NCI-H226 (cell line): ENCODE data around the gene PCDH9.
A peak's percentile ranks its signal among the peaks of the same experiment; 100 is the strongest.
"Not testable (repeated sequence)": the region's sequence is repeated elsewhere in the genome, so short reads cannot be mapped to it uniquely, and the experiment has no call there.

Experiments
- DNase-seq: peaks from one replicate; pipeline ENCODE4 v3.0.0-alpha.2; 2015

PCDH9 gene

DNA sequence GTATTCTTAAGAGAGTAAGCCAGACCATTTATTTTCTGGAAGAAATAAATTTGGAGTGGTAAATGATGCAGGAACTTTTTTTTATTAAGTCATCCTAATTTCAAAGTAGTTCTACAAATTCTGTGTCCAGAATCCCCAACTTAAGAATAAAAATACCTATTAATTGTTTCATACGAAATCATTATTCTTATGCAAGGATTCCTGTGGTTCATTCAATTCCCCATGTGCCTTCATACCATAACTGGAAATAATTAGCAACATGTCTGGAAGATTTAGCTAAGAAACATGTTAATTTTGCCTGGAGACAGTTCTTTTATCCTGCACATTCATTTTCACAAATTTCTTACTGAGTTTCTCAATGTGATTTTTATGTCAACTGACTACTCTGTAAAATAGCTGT, 408.6 kb downstream of the PCDH9 start:
- DNase-seq: no peak

- no peak for DNase-seq
Measured at GRCh38 chr13:66811455-66811854, 418.7 kb downstream of the PCDH9 start.

- no peak for DNase-seq
Measured at GRCh38 chr13:66809485-66809884, 420.7 kb downstream of the PCDH9 start.

DNA sequence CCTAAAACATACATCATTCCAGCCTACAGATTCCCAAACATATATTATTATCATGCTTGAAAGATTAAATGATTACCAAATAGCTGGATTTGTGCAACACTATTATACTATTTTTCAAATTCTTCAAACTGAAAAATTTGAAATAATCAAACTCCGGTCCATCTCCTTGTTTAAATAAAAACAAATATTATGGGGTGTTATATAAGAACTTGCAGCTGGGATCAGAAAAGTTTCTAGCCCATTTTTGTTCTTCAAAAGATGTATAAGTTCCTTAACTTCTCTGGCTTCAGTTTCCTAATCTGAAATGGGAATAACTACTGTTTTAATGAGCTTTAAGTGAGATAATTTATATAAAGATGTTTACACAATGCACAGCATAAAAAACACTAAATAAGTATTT, 422.9 kb downstream of the PCDH9 start:
- no peak for DNase-seq

DNA sequence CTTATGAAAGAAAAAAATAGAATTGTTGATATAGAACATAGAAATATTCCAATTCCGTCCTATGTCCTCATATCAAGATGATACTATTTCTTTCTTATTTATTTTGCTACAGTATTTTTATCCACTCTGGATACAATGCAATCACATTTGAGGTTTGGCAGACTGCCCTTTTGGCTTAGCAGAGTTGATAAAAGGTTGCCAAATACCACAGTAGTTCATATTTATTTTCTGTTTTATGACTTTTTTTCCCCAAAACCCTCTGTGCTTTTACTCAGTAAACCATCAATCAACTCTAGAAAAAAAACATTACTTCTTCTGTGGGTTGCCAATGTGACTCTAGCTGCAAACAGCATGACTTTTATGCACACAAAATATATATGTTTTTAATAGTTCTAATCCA, 424.5 kb downstream of the PCDH9 start:
- DNase-seq: peak; percentile 40

DNA sequence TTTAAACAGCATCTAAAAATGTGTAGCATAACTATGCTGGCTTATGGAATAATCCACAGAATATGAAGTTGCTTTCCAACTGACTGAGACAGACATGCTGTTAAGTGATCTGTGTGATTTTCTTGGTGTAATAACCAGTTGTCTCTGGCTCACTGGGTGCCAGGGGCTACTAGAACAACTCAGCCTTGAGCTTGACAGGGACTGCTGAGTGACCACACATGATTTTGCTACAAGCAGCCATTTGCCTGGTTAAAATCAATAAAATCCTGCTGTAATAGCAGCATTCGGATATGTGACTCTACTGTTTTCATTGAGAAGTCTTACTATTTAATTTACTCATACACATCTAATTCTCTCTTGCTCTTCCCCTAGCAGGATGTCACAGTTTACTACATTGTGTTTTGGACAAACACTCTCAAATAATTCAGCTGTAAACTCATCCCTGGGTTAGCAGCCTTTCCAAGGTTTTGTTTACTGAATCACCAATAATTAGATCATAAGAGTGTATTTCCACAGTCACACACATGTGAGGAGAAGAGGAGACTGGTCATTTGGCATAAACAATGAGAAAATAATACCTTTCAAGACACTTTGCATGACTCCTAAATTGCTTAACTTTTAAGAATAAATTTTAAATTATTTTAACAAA, 426.2 kb downstream of the PCDH9 start:
- no peak for DNase-seq

DNA sequence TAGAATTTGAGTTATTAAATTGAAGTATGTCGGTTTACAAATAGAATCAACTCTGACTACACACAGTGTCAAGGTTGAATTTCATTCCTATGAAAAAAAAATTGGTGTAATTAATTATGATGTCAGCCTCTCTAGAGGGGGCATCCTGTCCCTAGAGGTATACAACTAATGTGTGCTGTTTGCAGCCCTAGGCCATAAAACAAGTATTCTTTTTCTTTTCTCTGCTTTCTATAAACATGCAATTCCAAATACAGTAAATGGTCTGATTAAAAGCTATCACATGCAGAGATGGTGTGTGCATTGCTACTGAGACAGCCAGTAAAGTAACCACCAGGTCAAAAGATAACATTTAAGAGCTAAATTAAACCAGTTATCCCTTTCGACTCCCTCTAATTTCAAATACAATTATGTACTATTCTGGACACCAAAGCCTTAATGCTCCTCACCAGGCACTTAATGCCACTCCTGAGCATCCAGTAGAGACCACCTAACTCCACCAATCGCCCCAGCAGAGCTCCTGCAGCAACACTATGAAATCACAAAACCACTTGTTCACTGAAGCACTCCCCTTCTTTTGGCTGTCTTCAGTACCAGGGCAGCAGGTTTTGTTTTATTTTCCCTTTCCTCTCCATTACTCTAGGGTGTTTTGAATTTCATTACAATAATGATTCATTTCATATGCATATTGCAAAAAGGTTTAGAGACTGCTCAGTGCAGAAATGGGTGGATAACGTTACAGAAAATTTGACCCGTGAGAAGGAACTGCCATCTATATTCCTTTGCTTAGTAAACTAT, 426.9 kb downstream of the PCDH9 start:
- DNase-seq: no peak

- no peak for DNase-seq
Measured at GRCh38 chr13:66795636-66796035, 434.5 kb downstream of the PCDH9 start.

DNA sequence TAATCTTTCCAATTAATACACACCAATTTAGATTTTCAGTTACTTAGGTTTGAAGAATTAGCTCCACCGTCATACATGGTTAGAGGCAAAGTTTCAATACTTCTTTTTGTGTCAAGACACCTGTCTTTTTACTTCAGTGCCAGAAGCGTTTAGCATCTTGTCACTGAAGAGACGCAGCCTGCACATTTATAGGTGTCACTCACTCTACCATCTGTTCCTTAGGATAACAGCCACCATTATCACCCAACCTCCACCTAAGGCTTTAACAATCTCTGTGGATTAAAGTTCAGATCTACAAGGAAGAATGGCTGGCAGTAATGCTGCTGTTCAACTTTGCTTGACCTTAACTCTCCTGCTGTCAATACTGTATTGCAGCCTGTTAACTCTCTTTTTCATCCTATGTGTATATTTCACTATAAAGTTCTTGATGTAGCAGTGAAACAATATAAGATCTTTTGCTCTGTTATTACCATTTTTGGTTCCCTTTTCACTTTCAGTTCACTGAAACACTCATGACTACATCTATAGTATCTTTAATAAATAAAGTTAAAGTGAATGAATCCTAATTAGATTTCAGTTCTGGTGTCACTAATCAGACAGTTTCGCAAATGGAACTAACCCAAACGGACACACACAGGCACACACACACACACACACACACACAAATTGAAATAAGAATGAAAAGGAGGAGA, 435.6 kb downstream of the PCDH9 start:
- DNase-seq: no peak

GRCh38 chr13:66790861-66791260, 439.3 kb downstream of the PCDH9 start:
- no peak for DNase-seq

DNA sequence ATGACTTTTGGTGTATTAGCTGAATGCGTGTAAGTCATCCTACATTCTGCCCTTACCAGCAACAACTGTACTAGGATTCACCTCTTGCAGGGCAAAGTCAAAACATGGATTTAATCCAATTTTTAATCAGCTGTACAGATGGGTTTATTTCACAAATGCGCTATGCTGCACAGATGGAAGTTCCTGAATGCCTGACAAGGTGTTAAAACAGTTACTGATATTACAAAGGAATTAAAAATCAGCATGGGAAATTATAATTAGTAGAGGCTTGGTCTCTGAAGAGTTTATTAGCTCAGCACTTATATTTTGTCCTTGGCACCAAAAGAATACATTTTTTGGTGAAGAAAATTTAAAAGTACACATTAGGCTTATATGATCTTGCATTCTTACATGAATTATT, 448.9 kb downstream of the PCDH9 start:
- DNase-seq: peak; percentile 18

DNA sequence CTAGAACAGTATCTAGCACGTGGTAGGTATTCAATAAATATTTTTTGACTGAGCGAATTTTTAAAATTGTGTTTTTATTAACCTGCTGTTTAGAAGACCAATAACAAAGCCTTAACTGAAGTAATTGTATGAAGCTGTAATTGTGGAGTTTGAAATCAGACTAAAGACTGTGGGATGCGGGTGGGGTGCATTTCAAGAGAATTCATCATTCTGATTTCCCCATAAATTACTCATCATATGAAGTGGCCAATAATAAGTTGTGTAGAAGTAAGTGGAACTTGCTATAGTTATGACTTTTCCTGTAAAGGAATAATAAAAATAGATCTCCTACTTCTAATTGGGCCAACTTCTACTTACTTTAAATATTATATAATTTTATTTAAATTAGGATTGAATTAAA, 449.3 kb downstream of the PCDH9 start:
- peak; percentile 42 for DNase-seq

DNA sequence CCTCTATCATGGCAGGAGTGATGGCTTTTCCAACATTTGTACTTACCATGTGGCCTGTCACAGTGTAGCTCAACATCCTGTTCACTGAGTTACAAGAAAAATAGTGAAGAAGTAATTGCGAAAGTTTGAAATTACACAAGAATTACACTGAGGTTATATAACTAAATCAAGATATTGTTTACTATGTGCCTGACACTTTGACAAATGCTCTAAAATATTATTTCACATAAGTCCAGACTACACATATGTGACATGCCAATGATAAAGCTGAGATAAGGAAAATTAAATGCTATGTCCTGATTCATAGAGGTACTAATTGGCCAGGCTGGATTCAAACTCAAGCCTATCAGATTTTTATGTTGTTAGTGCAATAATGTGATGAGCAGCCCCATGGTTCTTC, 451.7 kb downstream of the PCDH9 start:
- peak; percentile 34 for DNase-seq

- no peak for DNase-seq
Measured at GRCh38 chr13:66775196-66775595, 454.9 kb downstream of the PCDH9 start.

DNA sequence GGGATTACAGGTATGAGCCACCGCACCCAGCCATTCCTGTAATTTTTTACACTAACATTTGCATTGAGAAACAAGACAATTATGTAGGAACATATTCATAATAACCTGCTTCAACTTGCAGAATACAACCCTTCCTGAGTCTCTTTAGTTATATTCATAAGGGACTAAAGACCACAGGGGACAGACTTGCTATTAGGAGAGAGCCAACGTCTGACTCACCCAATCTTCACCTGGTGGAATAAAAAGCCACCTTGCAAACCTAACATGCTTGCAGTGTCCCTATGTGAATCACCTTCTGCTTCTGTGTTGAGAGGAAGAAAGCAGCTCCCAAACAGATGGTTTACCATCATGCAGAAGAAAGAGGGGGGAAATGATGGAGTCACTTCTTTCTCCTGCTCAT, 456.1 kb downstream of the PCDH9 start:
- DNase-seq: no peak

- no peak for DNase-seq
Measured at GRCh38 chr13:66765559-66765958, 464.6 kb downstream of the PCDH9 start.

- DNase-seq: not testable (repeated sequence)
Measured at GRCh38 chr13:66760678-66761077, 469.5 kb downstream of the PCDH9 start.

GRCh38 chr13:66759919-66760318, 470.2 kb downstream of the PCDH9 start:
- DNase-seq: no peak

- no peak for DNase-seq
Measured at GRCh38 chr13:66751691-66752090, 478.4 kb downstream of the PCDH9 start.

DNA sequence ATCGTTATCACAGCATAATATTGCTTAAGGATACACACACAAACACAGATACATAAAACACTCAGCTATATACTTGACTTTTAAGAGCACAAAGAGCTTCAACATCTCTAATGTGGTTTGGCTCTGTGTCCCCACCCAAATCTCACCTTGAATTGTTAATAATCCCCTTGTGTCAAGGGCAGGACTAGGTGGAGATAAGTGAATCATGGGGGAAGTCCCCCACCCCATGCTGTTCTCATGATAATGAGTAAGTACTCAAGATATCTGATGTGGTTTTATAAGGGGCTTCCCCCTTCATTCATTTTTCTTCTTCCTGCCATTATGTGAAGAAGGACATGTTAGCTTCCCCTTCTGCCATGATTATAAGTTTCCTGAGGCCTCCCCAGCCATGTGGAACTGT, 481.4 kb downstream of the PCDH9 start:
- no peak for DNase-seq

DNA sequence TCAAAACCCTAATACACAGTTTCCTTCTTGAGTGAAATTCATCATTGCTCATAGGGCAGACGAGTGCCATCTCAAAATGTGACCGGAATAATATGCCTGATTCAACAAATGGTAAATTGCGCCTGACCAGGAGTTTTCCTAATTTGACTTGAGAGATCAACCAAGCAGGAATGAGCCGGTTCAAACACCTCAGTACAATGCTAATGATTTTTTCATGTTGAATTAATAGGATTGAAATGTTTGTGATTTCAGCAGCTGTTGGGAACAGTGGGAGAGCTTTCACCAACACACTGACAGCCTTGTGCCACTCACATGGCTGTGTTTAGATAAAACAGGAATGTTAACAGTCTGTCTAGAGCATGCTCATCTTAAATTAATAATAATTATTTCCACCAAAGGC, 484.8 kb downstream of the PCDH9 start:
- no peak for DNase-seq

DNA sequence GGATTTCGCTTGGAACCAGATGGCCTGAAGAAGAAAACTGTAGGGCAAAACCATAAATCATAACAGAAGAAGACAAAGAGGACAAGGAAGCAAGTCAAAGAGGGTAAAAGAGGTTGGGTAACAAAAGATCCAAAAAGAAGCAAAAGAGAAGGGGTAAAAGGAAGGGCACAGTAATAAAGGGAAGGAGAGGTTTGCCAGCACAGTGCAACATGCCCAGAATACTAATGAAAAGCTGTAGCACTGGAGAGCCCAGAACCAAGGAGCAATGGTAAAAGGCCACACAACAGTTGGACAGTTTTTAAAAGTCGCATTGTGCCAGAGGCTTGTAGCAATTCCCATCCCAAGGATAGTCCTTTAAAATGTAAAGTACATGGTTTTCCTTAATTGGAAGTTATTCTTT, 506.6 kb downstream of the PCDH9 start:
- DNase-seq: no peak

DNA sequence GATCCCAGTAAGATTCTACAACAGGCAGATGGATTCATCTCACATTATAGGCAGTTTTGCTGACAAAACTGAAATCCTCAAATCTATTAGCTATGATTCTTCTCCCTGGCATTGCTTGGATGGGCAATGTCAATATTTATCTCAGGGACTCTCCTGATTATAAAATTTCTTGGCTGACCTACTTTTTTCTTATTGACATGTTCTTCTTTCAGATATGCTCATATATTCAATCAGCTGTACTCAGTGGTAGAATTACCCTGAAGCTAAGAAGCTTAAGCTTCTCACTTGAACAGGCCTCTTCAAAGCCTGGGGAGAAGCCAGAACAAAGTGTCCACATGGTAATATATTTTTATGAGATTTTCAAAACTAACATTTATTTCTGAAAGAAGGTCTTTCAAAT, 513.6 kb downstream of the PCDH9 start:
- no peak for DNase-seq

DNA sequence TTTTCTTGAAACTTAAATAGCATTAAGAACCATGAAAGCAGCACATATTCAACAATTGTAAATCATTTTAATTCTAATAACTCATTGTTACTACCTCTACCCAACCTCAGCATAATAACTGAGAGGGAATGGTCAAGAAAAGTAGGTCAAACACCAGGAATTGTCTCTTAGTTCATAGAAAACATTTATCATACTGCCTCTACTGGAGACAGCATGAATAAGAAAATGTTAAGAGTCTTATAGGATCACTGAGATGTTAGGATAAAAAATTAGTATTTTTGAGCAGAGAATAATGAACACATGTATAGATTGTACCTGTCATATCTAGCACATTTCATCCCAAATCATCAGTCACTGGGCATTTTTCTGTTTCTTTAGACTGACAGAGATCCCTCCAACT, 515.3 kb downstream of the PCDH9 start:
- DNase-seq: no peak
